Stimulated activated CD4-positive, alpha-beta T cell treated with anti-CD3 and anti-CD28 coated beads, TNF-alpha, amount 100 ng/mL, for 24 hours (primary cell): ENCODE results near the gene PGAM2.
"Not testable (repeated sequence)": the region's sequence is repeated elsewhere in the genome, so short reads cannot be mapped to it uniquely, and the experiment has no call there.

Experiments
- DNase-seq, 3 experiments: peaks; one replicate each; pipeline ENCODE4 v3.0.0-alpha.2; 2020; ENCODE audit warnings: low read depth in 3 of 3

Gene PGAM2

GRCh38 chr7:44031319-44031718 is 34.0 kb downstream of the PGAM2 start:
- not testable (repeated sequence) for DNase-seq

GRCh38 chr7:44030029-44030428 is 35.3 kb downstream of the PGAM2 start:
- not testable (repeated sequence) for DNase-seq

DNA sequence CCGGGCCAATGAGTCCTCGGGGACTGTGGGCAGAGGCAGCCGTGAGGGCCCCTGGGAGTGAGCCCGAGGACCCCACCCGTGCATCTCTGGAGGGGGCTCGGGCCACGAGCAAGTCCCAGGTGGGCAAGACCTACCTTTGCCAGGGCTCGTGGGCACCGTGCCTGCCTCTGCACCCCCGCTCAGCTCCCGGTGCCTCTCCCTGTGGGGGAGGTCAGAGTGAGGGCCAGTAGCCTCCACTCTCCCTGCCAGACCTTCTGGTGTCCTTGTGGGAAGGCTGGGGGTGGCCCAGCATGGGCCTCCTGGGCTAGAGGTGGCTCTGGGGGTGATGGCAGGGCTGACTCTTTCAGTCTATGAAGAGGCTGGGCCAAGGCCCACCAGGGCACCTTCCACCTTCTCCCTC is 35.9 kb downstream of the PGAM2 start:
- not testable (repeated sequence) for DNase-seq

DNA sequence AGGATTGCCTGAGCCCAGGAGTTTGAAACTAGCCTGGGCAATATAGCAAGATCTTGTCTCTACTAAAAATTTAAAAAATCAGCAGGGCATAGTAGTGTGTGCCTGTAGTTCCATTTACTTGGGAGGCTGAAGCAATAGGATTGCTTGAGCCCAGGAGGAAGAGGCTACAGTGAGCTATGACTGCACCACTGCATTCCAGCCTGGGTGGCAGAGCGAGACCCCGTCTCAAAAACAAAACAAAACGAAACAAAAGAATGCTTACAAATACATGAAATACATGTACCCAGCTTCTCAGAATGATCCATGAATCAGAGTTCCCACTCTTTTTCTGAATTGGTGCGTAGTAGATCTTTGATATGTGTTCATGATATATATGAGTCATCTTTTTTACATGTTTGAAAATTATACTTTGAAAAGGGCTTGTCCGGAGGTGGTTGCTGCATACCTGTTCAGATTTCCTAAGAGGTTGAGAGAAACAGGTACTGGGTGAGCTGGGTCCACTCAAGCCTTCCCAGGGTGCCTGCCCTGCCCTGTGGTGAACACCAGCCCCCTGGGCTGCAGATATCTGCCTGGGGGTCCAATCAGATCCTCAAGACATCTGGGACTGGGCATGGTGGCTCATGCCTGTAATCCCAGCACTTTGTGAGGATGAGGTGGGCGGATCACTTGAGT is 42.4 kb downstream of the PGAM2 start:
- not testable (repeated sequence) for DNase-seq

- not testable (repeated sequence) for DNase-seq
Measured at GRCh38 chr7:44022069-44022468, 43.3 kb downstream of the PGAM2 start.

DNA sequence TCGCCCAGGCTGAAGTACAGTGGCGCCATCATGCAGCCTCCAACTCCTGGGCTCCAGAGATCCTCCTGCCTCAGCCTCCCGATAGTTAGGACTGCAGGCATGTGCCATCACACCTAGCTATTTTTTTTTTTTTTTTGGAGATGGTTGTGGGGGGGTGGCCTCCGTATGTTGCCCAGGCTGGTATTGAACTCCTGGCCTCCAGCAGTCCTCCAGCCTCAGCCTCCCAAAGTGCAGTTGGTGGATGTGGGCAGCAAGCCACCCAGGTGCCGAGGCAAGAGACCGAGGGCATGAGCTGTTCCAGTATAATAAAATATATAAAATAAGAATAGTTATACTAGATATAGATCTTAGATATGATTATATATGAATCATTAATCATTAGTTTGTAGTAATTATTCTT is 45.5 kb downstream of the PGAM2 start:
- DNase-seq: not testable (repeated sequence)

DNA sequence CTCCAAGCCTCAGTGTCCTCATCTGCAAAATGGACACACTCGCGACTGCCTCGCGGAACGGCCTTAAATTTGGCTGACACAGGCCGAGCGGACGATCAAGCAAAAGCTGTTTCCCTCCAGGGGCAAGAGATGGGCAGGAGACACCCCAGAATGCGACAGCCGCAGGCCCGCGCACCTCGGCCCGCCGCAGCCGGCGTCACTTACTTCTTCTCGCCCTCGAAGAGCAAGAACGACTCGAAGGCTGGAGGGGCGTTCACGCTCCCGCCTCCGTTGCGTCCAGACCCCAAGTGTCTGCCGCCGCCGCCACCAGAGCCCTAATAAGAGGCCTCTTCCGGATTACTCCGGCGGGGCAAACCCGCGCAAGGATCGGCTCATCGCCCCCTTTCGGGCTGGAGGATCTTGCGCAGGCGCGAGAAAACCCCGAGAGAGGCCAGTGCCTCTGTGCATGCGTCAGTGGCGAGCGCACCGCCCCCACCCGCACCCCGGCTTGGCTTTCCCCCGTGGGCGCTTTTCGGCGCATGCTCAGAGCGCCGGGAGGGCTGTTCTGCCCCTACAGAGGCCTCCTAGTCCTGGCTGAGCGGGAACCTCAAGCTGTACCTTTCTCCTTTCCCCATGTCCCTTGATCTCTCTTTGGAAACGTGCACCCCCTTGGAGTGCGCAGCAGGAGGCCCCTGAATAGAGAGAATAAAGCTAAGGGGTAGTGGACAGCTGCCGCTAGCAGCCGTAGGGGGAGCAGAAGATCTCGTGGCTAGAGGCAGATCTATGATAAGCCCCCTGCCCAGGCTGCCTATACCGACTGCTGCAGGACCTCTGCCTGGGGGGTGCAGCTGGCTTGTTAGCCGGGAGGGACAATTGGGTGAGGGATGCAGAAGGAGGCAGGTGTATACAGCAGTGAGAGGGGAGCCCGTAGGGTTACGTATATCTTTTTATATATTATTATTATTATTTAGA is 46.2 kb downstream of the PGAM2 start:
- DNase-seq: peak; percentile 98 to 99 (median 98)

GRCh38 chr7:44015090-44015489 is 50.3 kb downstream of the PGAM2 start:
- DNase-seq: not testable (repeated sequence)
